GM18870 (cell line): ENCODE data around the gene MYBPH.

Experiments used
- ATAC-seq: cut with Tn5 transposase; IDR thresholded peaks from one replicate; pipeline ENCODE4 v1.9.1; 2021; ENCODE audit warnings: moderate library complexity; ENCODE audit not compliant: unreplicated experiment

The MYBPH gene

DNA sequence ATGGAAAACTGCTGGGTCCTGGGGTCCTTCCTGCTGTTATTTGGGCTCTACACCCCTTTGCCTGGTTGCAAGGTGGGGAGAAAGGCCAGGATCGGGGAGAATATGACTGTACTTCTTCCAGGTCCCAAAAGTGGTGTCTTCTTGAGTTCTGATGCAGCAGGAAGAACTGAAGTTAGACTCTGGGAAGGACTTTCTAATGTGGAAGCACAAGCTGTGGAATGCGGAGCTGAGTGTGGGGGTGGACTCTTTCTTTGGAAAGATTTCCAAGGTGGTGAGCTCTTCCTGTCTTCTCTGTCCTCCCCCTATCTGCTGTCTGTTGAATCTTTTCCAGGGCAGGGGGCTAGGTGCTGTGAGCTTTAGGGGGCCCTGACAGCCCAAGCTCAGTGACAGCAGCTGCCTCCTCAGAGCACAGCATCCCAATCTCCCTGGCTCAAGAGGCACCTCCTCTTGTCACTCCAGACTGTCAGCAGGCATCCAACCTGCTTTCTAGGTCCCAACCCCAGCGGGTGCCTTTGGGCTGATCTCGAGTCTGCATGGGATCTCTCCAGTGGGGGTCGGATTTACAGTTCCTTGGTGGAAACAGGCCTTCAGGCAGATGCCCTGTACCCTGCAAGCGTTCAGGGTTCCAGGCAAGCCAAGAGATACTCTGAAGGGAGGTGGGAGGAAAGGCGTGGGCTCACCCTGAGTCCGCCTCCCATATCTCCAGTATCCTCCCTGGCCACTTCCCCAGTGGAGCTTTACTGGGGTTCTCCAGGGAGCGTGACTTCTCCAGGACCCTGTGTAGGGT, 24.9 kb downstream of the MYBPH start:
- ATAC-seq, result no peak

GRCh38 chr1:203149188-203149840, 26.3 kb downstream of the MYBPH start:
- no peak for ATAC-seq

- ATAC-seq, result no peak
Measured at GRCh38 chr1:203148579-203148978, 27.0 kb downstream of the MYBPH start.

GRCh38 chr1:203148127-203148526, 27.5 kb downstream of the MYBPH start:
- ATAC-seq, result no peak

- no peak for ATAC-seq
Measured at GRCh38 chr1:203147376-203147775, 28.2 kb downstream of the MYBPH start.

GRCh38 chr1:203146537-203146936, 29.1 kb downstream of the MYBPH start:
- ATAC-seq, result no peak

DNA sequence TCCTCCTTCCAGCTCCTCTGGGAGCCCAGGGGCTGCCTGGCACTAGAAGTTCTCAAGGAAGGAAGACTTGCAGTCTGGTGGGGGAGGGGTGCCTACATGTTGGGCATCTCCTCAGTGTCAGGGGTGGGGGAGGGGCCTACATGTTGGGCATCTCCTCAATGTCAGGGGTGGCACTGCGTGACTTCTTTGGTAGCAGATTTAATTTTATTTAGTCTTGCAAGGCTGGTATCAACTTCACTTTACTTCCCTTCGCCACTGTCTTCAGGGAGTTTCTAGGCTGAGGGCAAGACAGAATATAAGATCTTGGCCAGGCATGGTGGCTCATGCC, 29.6 kb downstream of the MYBPH start:
- ATAC-seq, result no peak

- ATAC-seq, result no peak
Measured at GRCh38 chr1:203145321-203146041, 30.1 kb downstream of the MYBPH start.

DNA sequence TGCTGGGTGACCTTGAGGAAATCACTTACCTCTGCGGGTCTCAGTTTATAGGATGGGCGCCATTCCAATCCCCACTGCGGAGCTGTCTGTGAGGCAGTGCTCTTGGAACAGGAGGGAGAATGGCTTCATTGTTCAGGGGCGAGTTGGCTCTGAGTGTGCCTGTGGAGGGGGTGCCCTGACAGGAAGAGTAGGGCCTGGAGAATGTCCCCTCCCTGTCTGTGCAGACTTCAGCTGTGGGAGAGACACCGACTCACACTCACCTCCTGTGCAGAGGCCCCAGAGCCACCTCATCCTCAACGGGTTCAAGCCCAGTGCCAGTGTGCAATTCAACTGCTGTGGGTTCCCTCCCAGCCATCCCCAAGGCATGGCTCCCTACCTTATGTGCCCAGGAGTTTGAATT, 31.0 kb downstream of the MYBPH start:
- ATAC-seq, result no peak

GRCh38 chr1:203143641-203144040, 32.0 kb downstream of the MYBPH start:
- ATAC-seq, result no peak

DNA sequence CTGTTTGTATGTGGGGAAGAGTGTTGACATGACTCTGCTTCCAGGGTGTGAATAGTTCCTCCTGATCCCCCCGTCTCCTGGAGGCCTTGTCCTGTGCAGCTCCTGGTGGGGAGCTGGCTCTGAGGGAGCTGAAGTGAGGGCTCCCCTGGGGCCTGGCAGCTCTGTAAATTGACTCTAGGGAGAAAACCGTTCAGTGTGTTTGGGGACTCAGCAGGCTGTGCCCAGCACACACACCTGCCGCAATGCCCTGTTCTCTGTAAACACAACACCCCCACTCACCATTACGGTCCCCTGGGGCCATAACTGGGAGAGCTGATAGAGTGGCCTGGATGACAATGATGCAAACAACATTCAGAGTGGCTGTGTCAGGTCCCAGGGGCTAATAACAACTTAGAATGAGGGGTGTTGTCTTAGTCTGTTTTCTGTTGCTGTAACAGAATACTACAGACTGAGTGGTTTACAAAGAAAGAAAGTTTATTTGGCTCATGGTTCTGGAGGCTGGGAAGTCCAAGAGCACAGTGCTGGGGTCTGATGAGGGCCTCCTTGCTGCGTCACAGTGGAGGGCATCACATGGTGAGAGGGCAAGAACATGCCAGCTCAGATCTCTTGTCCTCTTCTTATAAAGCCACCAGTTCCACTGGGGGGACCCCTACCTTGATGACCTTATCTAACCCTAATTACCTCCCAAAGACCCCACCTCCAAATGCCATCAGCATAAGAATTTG, 32.8 kb downstream of the MYBPH start:
- ATAC-seq, result no peak

DNA sequence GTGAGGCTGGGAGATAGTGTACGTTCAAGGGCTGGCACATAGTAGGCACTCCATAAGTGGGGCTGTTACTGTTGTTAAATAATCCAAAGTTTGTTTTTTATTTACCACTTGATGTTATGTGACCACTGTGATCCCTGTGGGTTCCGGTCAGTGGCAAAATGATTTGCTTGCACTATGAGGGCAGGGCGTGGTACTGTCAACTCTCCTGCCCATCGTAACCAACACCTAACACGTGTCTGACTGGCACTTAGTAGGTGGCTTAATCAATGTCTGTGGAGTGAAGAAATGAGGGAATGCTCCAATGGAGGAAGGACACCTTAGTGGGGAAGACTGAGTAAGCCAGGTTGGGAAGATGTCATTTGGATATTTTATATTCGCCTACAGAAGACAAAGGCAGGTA, 33.5 kb downstream of the MYBPH start:
- no peak for ATAC-seq

GRCh38 chr1:203140743-203141520, 34.7 kb downstream of the MYBPH start:
- no peak for ATAC-seq

GRCh38 chr1:203139976-203140475, 35.6 kb downstream of the MYBPH start:
- no peak for ATAC-seq

- no peak for ATAC-seq
Measured at GRCh38 chr1:203138066-203138465, 37.6 kb downstream of the MYBPH start.

- ATAC-seq, result no peak
Measured at GRCh38 chr1:203137324-203137723, 38.3 kb downstream of the MYBPH start.

DNA sequence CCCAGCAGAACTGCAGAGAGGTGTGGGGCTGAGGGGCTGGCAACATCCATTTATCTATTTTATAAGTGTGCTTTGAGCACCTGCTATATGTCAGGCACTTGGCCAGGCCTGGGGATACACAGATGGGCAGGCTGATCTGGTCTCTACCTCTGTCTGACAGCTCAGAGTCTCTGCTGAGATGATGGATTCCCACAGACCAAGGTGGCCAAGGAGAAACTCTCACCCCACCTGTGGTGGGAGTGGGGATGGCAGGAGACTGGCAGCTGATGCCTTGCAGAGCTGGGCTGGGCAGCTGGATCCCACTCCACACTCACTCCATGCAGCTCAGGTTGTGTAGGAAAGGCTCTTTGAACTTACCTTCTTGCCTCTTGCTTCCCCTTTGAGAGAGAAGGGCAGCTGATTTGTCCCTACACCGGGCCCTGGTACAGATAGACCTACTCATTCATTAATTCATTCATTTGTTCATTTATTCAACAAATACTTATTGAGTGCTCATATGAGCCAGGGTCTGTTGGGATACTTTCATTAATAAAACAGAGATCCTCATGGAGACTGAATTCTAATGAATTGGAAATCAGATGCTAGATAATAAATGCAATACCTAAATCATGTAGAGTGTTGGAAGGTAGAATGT, 39.1 kb downstream of the MYBPH start:
- no peak for ATAC-seq

- ATAC-seq, result no peak
Measured at GRCh38 chr1:203135636-203136305, 39.9 kb downstream of the MYBPH start.

DNA sequence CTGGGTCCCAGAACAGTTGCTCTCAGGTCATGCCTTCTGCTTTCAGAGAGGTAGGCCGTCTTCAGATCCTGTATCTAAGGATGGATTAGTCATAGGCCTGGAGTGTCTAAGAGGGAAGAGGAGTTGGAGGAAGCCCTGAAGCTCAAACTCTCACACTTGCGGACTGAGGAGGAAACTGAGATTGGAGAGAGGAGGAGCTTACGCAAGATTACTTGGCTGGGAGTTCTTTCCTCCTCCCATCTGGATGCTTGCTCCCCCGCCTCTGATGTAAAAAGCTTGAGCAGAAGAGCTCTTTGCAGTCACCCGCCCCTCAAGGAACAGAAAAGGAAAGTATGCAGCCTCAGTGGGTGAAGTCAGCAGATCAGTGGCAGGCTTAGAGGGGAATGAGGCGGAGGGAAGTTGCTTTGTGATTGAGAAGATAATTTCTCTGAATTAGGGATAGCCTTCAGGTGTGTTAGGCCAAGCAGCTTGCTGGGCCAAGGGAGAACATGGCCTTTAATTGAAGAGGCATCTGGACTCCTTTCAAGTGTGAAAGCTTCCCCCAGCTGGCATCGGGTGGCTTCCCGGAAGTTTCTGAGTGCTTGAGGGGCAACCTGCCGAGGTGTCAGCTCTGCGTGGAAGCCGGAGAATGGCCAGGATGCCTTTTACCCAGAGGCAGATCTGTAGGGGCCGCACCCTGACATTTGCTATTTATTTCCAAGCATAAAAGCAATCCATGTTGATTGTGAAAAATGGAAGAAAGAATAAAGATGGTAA, 41.5 kb downstream of the MYBPH start:
- ATAC-seq, result no peak
